ENCODE measurements around the gene INTS11.

The INTS11 gene

GRCh38 chr1:1300352-1300739, 24.1 kb downstream of the INTS11 start:
- peak overlapping the region; percentile 27 for H3K27ac ChIP-seq
- no peak for TF ChIP-seq ZFX (IDR thresholded peaks at IDR 0.05)

GRCh38 chr1:1299686-1300351, 24.6 kb downstream of the INTS11 start:
- TF ChIP-seq ZFX (IDR thresholded peaks at IDR 0.05) (no peak), CTCF (conservative IDR thresholded peaks at IDR 0.05) (peak; percentile 53)
- peak overlapping the region; percentile 27 for H3K27ac ChIP-seq

GRCh38 chr1:1298861-1299685, 25.4 kb downstream of the INTS11 start:
- TF ChIP-seq ZFX (IDR thresholded peaks at IDR 0.05), result no peak
- no peak for TF ChIP-seq CTCF (conservative IDR thresholded peaks at IDR 0.05)
- H3K27ac ChIP-seq, result no peak overlapping the region; the same call in 1 of the 2 replicates

- no peak for TF ChIP-seq CTCF (conservative IDR thresholded peaks at IDR 0.05)
- TF ChIP-seq ZFX (IDR thresholded peaks at IDR 0.05), result no peak
These were observed 26.5 kb downstream of the INTS11 start for GRCh38 chr1:1297802-1298424.

GRCh38 chr1:1296070-1297061, 28.1 kb downstream of the INTS11 start:
- TF ChIP-seq CTCF (conservative IDR thresholded peaks at IDR 0.05) (no peak), ZFX (IDR thresholded peaks at IDR 0.05) (no peak)

More at GRCh38 chr1:1297802-1298424, 26.5 kb downstream of the INTS11 start:
- no peak overlapping the region for H3K27ac ChIP-seq

GRCh38 chr1:1295154-1295923, 29.1 kb downstream of the INTS11 start:
- TF ChIP-seq ZFX (IDR thresholded peaks at IDR 0.05) (no peak), CTCF (conservative IDR thresholded peaks at IDR 0.05) (no peak)
- no peak overlapping the region for H3K27ac ChIP-seq

More at GRCh38 chr1:1296070-1297061, 28.1 kb downstream of the INTS11 start:
- H3K27ac ChIP-seq, result no peak overlapping the region
